ENCODE data around the gene PDE3A. TPM values are rescaled to one million over a fixed set of nuclear protein-coding genes. Genes with fewer than 3 reads are reported as not detected.

PDE3A gene
- polyA plus RNA-seq, 3 donors = 0.10 TPM; not detected in 2

DNA sequence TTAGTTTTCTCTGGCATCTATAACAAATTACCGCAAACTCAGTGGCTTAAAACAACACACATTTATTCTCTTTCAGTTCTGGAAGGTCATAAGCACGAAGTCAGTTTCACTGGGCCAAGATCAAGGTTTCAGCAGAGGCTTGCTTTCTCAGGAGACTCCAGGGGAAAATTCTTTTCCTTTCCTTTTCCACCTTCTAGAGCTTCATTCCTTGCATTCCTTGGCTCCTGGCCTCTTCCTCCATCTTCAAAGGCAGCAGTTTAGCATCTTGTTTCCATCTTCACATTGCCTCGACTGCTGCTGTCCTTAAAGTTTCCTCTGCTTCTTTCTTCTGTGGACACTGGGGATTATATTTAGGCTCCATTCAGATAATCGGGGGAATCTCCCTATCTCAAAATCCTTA is 106.1 kb downstream of the PDE3A start:
- Histone ChIP-seq H3K27me3 (ENCODE audit: control insufficient read depth in 2 of 2, insufficient read depth in 2 of 2, low read length in 2 of 2) (no peaks in the 10 kb centered on the region), H2AFZ (ENCODE audit: insufficient read depth, low read depth, low read length, poor library complexity, severe bottlenecking) (no peak overlapping the region), H3K27ac (ENCODE audit: low read depth in 1 of 2, low read length in 2 of 2) (no peak overlapping the region), H3K9ac (ENCODE audit: insufficient read depth, low read length, poor library complexity, severe bottlenecking) (no peak overlapping the region), H4K20me1 (ENCODE audit: insufficient read depth, low read length) (no peaks in the 10 kb centered on the region), H3K4me1 (ENCODE audit: control insufficient read depth in 1 of 2, insufficient read depth in 2 of 2, low read length in 2 of 2) (no peaks in the 10 kb centered on the region), H3K36me3 (replicated peaks in 1 of 2; ENCODE audit: control insufficient read depth in 1 of 2, insufficient read depth in 2 of 2, low read length in 2 of 2) (no peaks in the 10 kb centered on the region), H3K4me2 (replicated peaks; ENCODE audit: extremely low read depth, low read length, poor library complexity, severe bottlenecking) (no peak overlapping the region), H3K79me2 (ENCODE audit: insufficient read depth, low read length) (no peaks in the 10 kb centered on the region), H3K9me3 (replicated peaks in 1 of 2; ENCODE audit: control insufficient read depth in 1 of 2, insufficient read depth in 1 of 2, low read length in 2 of 2) (no peaks in the 10 kb centered on the region), H3K4me3 (replicated peaks in 1 of 3; ENCODE audit: low read depth in 2 of 3, low read length in 3 of 3) (no peak overlapping the region)
- intact Hi-C loops (cut with micrococcal nuclease) = no loop called here
- H3K9me3 Mint-ChIP-seq = peaks cover 0 to 5% (median 3%) of the 10 kb centered on the region in 7 donors
- no peak for DNase-seq
- WGBS (ENCODE audit: insufficient coverage) = 88% methylated on average over 3 of the region's 4 CpGs
- TF ChIP-seq, protein P1, sequence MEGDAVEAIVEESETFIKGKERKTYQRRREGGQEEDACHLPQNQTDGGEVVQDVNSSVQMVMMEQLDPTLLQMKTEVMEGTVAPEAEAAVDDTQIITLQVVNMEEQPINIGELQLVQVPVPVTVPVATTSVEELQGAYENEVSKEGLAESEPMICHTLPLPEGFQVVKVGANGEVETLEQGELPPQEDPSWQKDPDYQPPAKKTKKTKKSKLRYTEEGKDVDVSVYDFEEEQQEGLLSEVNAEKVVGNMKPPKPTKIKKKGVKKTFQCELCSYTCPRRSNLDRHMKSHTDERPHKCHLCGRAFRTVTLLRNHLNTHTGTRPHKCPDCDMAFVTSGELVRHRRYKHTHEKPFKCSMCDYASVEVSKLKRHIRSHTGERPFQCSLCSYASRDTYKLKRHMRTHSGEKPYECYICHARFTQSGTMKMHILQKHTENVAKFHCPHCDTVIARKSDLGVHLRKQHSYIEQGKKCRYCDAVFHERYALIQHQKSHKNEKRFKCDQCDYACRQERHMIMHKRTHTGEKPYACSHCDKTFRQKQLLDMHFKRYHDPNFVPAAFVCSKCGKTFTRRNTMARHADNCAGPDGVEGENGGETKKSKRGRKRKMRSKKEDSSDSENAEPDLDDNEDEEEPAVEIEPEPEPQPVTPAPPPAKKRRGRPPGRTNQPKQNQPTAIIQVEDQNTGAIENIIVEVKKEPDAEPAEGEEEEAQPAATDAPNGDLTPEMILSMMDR (IDR thresholded peaks at IDR 0.05) = no peak
- H3K4me1 Mint-ChIP-seq = no peaks in the 10 kb centered on the region
- H3K4me3 Mint-ChIP-seq = no peak overlapping the region
- no peaks in the 10 kb centered on the region for H3K36me3 Mint-ChIP-seq
- H3K27me3 Mint-ChIP-seq (ENCODE audit: low read depth in 3 of 3) = no peaks in the 10 kb centered on the region
- no peak overlapping the region for H3K27ac Mint-ChIP-seq

DNA sequence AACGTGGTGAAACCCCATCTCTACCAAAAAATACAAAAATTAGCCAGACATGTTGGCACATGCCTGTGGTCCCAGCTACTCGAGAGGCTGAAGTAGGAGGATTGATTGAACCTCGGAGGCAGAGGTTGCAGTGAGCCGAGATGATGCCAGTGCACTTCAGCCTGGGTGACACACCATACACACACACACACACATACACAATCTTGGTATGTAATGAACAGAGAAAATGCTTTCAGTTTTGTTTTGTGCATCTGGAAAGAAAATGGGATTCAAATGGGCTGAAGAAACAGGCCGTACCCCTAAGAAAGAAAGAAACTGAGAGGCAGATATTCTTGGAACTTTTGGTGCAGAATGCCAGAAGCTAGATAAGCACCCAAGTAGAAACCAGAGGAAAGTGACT is 107.2 kb downstream of the PDE3A start:
- H3K4me2 ChIP-seq (replicated peaks; ENCODE audit: extremely low read depth, low read length, poor library complexity, severe bottlenecking) = no peak overlapping the region
- H4K20me1 ChIP-seq (ENCODE audit: insufficient read depth, low read length) = no peaks in the 10 kb centered on the region
- H3K27me3 ChIP-seq (ENCODE audit: control insufficient read depth in 2 of 2, insufficient read depth in 2 of 2, low read length in 2 of 2) = no peaks in the 10 kb centered on the region
- no peaks in the 10 kb centered on the region for H3K4me1 ChIP-seq (ENCODE audit: control insufficient read depth in 1 of 2, insufficient read depth in 2 of 2, low read length in 2 of 2)
- Mint-ChIP-seq H3K27me3 (ENCODE audit: low read depth in 3 of 3) (no peaks in the 10 kb centered on the region), H3K27ac (no peak overlapping the region), H3K4me3 (no peak overlapping the region), H3K9me3 (peaks cover 0 to 5% (median 0%) of the 10 kb centered on the region in 7 donors), H3K4me1 (no peaks in the 10 kb centered on the region), H3K36me3 (no peaks in the 10 kb centered on the region)
- no peak overlapping the region for H3K4me3 ChIP-seq (replicated peaks in 1 of 3; ENCODE audit: low read depth in 2 of 3, low read length in 3 of 3)
- H3K9ac ChIP-seq (ENCODE audit: insufficient read depth, low read length, poor library complexity, severe bottlenecking) = no peak overlapping the region
- TF ChIP-seq, protein P1 (IDR thresholded peaks at IDR 0.05) = no peak
- H3K27ac ChIP-seq (ENCODE audit: low read depth in 1 of 2, low read length in 2 of 2) = no peak overlapping the region
- intact Hi-C loops (cut with micrococcal nuclease) = no loop called here
- no peak for DNase-seq
- WGBS (ENCODE audit: insufficient coverage) = 81% methylated on average over 1 of the region's 5 CpGs
- H2AFZ ChIP-seq (ENCODE audit: insufficient read depth, low read depth, low read length, poor library complexity, severe bottlenecking) = no peak overlapping the region
- H3K79me2 ChIP-seq (ENCODE audit: insufficient read depth, low read length) = no peaks in the 10 kb centered on the region
- no peaks in the 10 kb centered on the region for H3K36me3 ChIP-seq (replicated peaks in 1 of 2; ENCODE audit: control insufficient read depth in 1 of 2, insufficient read depth in 2 of 2, low read length in 2 of 2)
- H3K9me3 ChIP-seq (replicated peaks in 1 of 2; ENCODE audit: control insufficient read depth in 1 of 2, insufficient read depth in 1 of 2, low read length in 2 of 2) = no peaks in the 10 kb centered on the region

All from CD14-positive monocyte (primary cell).